ENCODE data around the gene ENO1.
"Not testable (repeated sequence)": the region's sequence is repeated elsewhere in the genome, so short reads cannot be mapped to it uniquely, and the experiment has no call there.

ENO1 gene

DNA sequence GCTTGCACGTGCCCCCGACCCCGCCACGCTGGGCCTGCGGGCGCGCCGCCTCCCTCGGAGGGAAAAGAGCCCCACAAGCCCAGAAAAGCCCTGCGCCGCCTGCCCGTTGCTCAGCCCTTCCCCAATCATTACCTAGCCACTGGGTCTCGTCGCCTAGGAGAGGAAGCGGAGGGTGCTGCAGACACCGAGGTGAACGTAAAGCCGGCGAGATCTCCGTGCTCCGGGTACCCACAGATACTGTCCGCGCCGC is at the start of gene ENO1:
Gene ENO1 (minus strand): TSS at position 239 of the 250 bp plus-strand sequence. CDS start 3,778 bp downstream, outside the sequence.
- DNase-seq: no peak

DNA sequence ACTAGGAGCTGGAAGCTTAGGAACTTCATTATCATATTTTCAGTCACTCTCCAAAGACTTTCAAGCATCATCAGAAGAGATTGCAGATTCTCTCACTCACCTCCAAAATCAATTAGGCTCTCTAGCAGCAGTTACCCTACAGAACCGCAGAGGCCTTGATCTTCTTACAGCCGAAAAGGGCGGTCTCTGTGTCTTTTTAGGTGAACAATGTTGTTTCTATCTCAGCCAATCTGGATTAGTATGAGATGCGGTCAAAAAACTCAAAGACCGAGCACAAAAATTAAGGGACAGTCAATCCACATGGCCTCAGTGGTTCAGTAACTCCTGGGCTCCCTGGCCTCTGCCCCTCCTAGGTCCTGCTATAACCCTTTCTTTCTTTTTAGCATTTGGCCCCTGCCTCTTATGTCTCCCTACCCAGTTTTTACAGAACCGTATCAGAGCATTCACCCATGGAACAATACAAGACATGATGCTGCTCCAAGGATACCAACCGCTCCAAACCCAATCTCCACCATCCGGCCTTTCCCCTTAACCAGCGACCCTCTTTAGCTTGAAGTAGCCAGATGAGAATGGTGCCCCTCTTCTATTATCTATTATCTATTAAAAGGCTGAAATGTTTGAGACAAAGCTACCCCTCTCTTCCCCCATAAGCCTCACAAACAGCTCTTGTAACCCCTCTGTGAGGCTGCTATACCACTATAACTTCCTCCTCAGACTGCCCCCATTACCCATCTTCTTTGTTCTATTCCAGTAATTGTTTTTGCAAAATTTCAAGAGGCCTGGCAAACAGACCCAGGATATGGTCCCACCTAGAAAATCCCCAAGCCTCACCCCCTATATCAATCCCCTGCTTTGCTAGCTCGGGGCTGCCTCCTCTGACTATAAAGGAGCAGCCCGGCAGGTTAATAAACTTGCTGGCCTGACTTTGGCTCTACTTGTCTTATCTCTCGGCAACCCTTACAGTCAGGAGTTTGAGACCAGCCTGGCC is 48.5 kb upstream of the ENO1 start:
- DNase-seq: no peak

GRCh38 chr1:8925960-8926359 is 47.5 kb upstream of the ENO1 start:
- DNase-seq: no peak

- DNase-seq: no peak
These were observed 46.9 kb upstream of the ENO1 start for GRCh38 chr1:8925406-8925805.

- DNase-seq: no peak
These were observed 44.5 kb upstream of the ENO1 start for GRCh38 chr1:8922962-8923361.

DNA sequence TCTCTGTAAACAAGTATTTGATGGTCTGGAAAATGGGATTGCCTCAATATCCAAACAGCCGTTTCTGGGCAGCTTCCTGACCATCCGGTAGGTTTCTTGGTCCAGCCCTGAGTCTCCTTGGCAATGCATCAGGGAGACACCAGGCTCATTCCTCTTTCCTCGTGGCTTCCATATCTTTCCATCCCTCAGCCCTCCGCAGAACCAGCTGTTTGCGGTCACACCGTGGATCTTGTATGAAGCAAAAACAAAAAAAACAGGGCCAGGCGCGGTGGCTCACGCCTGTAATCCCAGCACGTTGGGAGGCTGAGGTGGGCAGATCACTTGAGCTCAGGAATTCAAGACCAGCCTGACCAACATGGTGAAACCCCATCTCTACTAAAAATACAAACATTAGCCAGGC is 39.0 kb upstream of the ENO1 start:
- DNase-seq: not testable (repeated sequence)

GRCh38 chr1:8915446-8915845 is 37.0 kb upstream of the ENO1 start:
- no peak for DNase-seq

- DNase-seq: no peak
These were observed 36.0 kb upstream of the ENO1 start for GRCh38 chr1:8914466-8914865.

- no peak for DNase-seq
These were observed 35.0 kb upstream of the ENO1 start for GRCh38 chr1:8913457-8913856.

DNA sequence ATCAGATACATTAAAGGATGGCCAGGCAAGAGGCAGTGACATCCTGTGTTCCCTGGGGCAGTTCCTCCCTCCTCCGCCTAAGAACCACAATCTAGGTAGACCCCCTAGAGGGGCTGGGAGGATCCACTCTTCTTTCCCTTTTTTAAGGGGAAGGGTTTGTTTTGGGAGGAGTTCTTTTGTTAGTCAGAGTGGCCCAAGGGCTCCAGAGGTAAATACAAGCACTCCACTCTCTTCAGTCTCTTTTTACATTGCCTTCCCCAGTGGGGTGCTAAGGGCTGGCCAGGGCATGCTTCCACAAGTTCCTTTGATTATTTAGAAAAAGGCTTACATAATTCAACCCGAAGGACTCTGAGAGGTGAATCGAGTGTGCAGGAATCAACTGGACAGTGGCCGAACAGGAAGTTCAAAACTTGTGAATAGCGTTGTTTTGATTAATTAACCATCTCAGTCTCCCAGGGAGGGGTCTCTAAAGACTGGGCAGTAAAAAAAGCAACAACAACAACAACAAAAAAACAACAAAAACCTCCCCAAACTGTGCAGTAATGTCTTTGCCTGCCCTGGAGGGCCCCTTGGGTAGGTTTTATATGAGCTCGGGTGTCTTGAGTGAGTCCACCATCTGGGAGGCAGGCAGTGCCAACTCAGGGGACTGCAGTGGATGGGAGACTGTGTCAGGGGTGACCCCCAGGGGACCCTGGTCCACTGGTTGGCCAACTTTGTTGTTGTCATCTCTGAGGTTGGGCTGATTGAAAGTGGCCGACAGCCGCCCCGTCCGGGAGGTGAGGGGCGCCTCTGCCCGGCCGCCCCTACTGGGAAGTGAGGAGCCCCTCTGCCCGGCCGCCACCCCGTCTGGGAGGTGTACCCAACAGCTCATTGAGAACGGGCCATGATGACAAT is 33.2 kb upstream of the ENO1 start:
- no peak for DNase-seq

DNA sequence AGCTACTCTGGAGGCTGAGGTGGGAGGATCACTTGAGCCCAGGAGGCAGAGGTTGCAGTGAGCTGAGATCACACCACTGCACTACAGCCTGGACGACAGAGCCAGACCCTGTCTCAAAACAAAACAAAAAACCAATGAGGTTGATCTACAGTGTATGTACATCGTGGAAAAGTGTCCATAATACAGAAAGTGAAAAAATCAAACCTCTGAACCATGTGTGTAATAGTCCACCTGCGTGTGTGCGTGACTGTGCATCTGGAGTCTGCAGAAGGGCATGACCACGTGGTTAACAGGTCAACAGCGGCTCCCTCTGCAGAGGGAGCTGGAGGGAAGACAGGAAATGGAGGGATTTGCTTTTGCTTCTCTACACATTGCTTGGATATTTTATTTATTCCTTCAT is 32.4 kb upstream of the ENO1 start:
- DNase-seq: no peak

DNA sequence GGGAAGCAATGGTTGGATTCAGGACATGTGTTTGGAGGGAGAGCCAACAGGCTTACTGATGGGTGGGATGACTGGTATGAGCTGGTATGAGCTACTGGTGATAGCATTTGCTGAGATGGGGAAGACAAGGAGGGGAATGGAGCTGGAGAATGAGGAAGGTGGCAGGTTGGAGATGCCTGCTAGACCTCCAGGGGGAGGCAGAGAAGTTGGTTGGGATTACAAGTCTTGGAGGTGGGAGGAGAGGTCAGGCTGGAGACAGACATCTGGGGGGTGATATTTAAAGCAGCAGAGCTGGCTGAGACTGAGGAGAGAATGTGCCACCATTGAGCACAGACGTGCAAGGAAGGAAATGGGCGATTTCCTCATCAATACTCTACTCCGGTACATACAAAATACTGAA is 31.8 kb upstream of the ENO1 start:
- peak; percentile 5 for DNase-seq

DNA sequence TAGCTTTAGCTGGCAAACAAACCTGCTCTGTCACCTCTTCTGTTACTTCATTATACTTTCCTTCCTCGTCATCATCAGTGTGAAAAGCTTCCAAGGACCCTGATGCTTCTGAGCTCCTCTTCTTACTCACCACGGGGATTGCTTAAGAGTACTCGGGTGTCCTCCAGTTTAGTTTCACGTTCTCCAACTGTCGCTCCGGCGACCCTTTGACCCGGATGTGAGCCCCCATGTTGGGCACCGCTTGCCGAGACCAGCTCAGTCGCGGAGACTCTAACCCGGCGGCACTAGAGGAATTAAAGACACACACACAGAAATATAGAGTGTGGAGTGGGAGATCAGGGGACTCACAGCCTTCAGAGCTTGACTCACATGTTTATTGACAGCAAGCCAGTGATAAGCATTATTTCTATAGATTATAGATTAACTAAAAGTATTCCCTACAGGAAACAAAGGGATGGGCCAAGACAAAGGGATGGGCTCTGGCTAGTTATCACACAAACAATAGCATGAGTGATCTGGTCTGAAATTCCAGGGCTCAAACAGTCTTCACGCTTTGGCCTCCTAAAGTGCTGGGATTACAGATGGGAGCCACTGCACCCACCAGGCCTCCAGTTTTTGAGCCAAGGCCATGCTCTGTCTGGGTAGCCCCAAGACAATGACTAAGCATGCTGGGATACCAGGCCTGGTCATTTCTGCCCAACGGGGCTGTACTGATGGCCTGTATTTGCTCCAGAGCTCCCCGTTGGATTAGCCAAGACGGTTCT is 30.1 kb upstream of the ENO1 start:
- DNase-seq: no peak

- peak; percentile 5 for DNase-seq
These were observed 27.2 kb upstream of the ENO1 start for GRCh38 chr1:8905582-8906191.

- DNase-seq: peak; percentile 98
These were observed 25.6 kb upstream of the ENO1 start for GRCh38 chr1:8903908-8904650.

DNA sequence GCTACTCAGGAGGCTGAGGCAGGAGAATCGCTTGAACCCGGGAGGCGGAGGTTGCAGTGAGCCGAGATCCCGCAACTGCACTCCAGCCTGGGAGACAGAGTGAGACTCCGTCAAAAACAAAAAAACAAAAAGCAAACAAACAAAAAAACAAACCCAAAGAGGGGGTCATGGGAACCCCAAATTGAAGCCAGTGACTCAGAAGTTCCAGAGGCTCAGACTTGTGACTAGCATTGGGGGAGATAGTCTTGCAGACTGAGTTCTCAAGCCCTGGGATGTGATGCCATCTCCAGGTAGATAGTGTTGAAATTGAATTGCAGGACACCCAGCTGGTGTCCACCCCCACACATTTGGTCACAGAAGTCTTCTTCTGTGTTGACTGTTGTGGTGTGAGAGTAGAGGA is 24.9 kb upstream of the ENO1 start:
- peak; percentile 53 for DNase-seq

- DNase-seq: peak; percentile 96
These were observed 24.3 kb upstream of the ENO1 start for GRCh38 chr1:8902765-8903164.

DNA sequence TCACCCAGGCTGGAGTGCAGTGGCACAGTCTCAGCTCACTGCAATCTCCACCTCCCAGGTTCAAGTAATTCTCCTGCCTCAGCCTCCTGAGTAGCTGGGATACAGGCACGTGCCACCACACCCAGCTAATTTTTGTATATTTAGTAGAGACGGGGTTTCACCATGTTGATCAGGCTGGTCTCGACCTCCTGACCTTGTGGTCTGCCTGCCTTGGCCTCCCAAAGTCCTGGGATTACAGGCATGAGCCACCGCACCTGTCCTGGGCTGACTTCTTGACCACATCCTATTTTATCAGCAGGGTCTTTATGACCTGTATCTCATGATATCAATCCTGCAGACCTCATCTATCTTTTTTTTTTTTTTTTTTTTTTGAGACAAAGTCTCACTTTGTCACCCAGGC is 22.2 kb upstream of the ENO1 start:
- not testable (repeated sequence) for DNase-seq

DNA sequence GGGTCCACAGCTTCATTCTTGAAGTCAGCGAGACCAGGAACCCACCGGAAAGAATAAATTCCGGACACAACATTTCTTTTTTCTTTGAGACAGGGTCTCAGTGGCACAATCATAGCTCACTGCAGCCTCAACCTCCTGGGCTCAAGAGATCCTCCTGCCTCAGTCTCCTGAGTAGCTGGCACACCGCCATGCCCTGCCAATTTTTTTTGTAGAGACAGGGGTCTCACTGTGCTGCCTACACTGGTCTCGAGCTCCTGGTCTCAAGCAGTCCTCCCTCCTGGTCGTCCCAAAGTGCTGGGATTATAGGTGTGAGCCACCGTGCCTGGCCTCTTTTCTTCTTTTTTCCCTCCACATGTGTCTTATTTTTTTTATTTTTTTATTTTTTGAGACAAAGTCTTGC is 20.6 kb upstream of the ENO1 start:
- no peak for DNase-seq

DNA sequence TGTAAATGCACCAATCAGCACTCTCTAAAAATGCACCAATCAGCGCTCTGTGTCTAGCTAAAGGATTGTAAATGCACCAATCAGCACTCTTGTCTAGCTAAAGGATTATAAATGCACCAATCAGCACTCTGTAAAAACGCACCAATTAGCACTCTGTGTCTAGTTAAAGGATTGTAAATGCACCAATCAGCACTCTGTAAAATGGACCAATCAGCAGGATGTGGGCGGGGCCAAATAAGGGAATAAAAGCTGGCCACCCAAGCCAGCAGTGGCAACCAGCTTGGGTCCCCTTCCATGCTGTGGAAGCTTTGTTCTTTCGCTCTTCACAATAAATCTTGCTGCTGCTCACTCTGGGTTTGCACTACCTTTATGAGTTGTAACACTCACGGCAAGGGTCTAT is 19.9 kb upstream of the ENO1 start:
- DNase-seq: not testable (repeated sequence)

DNA sequence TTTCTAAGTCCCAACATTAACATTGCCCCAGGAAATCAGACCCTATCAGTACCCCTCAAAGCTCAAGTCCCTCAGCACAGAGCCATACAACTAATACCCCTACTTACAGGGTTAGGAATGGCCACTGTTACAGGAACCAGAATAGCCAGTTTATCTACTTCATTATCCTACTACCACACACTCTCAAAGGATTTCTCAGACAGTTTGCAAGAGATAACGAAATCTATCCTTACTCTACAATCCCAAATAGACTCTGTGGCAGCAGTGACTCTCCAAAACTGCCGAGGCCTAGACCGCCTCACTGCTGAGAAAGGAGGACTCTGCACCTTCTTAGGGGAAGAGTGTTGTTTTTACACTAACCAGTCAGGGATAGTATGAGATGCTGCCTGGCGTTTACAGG is 19.0 kb upstream of the ENO1 start:
- not testable (repeated sequence) for DNase-seq

- DNase-seq: not testable (repeated sequence)
These were observed 18.3 kb upstream of the ENO1 start for GRCh38 chr1:8896775-8897174.

Measured in NCI-H226 (cell line).